HG03103 (cell line): ENCODE data around the gene ADD3.
"Not testable (repeated sequence)": the region's sequence is repeated elsewhere in the genome, so short reads cannot be mapped to it uniquely, and the experiment has no call there.

Experiments
- ATAC-seq: cut with Tn5 transposase; IDR thresholded peaks from one replicate; pipeline ENCODE4 v1.9.1; 2021; ENCODE audit warnings: low read depth; ENCODE audit not compliant: unreplicated experiment

The ADD3 gene

DNA sequence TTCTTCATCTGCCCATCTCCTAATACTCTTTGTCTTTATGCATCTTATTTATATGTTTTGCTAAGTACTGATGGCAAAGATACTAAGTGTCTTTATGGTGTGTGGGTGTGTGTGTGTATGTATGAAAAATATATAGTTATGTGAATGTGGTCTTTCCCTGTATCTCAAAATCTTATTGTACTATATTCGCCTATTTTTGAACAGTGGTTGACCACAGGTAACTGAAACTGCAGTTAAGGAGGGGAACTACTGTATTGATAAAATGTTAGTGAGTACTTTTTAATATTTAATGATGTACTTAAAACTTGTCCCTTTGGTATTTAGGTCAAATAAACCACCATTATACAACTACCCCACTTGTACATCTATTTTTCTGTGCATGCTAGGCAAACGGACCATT lies 85.9 kb downstream of the ADD3 start:
- ATAC-seq, result no peak

- ATAC-seq, result no peak
Measured at GRCh38 chr10:110094786-110095185, 87.0 kb downstream of the ADD3 start.

DNA sequence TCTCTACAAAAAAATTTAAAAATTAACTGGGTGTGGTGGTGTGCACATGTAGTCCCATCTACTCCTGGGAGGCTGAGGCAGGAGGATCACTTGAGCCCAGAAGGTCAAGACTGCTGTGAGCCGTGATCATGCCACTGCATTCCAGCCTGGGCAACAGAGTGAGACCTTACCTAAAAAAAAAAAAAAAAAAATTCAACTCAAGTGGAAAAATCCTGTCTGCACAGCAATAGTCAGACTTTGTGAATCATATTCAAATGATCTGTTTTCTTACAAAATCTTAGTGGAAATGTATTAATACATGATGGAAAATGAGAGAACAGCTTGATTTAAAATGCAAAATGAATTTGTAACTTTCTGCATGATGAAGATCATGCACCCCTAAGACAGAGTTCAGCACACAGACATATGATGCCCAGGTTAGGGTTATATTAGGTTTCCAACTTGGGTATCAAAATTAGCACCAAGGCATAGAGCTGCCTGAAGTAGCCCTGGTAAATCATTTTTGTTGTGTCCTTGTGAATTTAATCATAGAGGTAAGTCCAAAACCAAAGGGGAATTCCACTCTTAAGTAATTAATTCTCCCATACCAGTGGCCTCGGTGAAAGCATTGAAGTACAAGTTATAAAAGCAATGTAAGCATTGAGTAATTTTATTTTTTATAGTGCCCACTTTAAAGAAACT lies 93.8 kb downstream of the ADD3 start:
- no peak for ATAC-seq

DNA sequence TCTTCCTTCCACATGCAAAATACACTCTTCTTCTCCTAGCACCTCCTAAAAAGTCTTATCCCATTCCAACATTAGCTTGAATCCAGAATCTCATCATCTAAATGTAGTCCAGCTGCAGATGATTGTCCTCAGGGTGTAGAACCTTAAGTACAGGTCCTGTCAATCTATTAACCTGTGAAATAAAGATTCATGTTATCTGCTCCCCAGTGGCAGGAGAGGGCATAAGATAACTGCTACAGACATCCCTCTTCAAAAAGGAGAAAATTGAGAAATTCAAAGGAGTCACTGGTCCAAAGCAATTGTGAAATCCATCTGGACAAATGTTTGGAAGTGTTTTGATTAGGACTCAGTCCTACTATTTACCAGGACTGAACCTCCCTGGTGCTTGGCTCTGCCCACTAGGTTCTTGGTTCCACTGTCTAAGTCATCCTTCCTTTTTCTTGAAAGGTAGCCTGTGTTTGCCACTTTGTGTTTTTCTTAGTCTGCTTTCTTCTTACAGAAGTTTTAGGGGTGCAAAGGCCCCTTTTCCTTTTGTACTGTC lies 96.2 kb downstream of the ADD3 start:
- ATAC-seq, result no peak

- no peak for ATAC-seq
Measured at GRCh38 chr10:110105873-110106272, 98.1 kb downstream of the ADD3 start.

- ATAC-seq, result no peak
Measured at GRCh38 chr10:110107430-110107829, 99.6 kb downstream of the ADD3 start.

- no peak for ATAC-seq
Measured at GRCh38 chr10:110107887-110108286, 100.1 kb downstream of the ADD3 start.

DNA sequence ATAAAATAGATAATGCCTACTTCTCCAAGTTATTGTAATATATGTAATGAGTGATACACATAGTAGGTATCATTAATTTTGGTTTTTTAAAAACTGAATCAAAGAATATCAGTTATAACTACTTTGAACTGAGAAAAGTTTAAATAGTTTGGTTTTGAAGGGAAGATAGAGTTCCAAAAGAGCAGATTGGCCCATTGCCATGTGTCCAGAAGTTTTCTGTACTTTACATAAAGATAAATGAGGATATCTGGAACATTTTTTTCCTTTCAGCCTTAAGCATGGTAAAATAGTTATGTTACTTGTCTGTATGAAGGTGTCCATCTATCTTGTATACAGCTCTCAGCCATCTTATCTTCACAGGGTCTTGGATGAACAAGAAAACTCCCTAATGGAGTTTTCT lies 101.7 kb downstream of the ADD3 start:
- ATAC-seq, result no peak

DNA sequence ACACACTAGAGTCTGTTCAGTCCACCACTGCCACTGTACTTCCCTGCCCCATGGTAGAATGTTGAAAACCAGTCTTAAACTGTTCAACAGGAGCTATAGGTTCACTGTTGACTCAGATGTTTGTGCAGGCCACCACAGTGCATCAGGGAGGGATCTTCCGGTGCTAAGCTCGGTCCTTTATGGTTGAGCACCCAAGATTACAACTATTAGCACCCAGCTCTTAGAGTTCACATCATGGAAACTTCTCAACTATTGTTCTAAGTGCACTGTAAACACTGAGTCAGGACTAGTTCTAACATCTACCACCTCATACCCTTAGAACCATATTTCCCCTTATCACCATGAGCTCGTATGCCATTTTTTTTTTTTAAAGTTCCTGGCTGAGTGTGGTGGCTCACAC lies 102.6 kb downstream of the ADD3 start:
- ATAC-seq, result no peak

- no peak for ATAC-seq
Measured at GRCh38 chr10:110113670-110114337, 106.0 kb downstream of the ADD3 start.

DNA sequence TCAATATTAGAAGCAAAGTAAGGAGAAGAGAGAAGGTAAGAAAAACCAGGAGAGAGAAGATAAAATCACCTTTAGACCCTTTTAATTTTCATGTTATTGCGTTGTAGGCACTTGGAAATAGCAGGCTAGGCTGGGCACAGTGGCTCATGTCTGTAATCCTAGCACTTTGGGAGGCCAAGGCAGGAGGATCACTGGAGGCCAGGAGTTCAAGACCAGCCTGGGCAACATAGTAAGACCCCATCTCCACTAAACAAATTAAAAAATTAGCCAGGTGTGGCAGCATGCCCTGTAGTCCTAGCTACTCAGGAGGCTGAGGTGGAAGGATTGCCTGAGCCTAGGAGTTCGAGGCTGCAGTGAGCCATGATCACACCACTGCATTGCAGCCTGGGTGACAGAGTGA lies 106.9 kb downstream of the ADD3 start:
- not testable (repeated sequence) for ATAC-seq

DNA sequence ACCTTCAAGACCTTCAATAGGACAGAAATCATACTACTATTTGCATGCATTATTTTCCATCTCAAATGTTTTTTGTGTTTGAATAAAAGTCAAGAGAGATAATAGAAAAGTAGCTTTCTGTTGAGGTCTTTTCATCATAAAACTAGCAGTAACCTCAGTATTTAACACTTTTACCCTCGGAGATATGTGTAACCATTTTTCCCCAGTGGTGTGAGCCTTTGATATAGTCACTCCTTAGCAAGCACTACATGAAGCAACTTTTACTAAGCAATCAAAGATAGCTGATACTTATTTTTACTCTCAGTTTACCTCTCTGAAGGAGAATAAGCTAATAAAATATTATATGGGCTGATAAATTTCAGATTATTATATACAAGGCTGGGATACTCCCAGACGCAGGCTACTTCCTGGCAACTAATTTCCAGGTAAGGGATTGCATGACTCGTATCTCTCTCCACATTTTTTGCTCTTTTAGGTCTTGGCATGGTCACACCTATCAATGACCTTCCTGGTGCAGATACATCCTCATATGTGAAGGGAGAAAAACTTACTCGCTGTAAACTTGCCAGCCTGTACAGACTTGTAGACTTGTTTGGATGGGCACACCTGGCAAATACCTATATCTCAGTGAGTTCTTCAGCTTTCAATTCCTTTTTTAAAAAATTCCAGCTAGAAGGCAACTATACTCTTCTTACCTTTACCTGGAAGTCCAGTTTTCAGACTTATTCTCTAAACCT lies 108.2 kb downstream of the ADD3 start:
- ATAC-seq, result no peak

- ATAC-seq, result no peak
Measured at GRCh38 chr10:110118891-110119621, 111.3 kb downstream of the ADD3 start.

GRCh38 chr10:110123594-110123993 lies 115.8 kb downstream of the ADD3 start:
- no peak for ATAC-seq

DNA sequence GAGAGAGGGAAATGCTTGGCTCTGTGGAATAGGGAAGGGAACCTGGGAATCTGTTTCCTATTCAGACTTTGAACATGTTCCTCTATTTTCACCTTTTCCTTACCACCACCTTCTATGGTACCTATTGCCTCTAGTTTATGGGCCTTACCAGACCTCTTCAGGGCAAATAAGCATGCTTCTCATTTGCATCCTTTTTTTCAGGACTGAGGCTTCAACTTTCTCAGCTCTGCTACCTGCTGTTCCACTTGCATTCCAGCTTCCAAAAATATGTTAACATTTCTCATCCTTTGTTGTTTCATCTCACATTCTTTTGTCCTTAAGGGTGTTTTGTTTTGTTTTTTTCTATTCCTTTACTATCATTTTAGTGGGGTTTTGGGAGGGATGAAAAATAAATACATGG lies 121.7 kb downstream of the ADD3 start:
- no peak for ATAC-seq

- no peak for ATAC-seq
Measured at GRCh38 chr10:110134917-110135316, 127.1 kb downstream of the ADD3 start.

GRCh38 chr10:110135836-110136235 lies 128.1 kb downstream of the ADD3 start:
- not testable (repeated sequence) for ATAC-seq

DNA sequence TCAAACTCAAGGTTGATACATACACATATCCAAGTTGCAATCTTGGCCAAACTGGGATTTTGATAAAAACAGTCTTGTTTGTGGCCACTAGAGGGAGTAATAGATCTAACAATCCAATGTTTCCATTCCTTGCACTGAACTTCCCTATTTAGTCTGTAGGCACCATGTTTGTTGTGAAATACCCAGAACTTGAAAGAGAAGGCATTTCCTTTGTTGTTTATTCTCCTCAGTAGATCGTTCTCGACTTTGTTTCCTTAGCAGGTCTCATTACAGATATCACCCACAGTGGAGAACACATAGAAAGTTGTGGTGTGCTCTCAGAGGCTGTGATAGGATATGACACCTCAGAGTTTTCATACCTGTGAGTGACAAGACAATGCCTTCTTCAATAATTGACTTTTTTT lies 129.4 kb downstream of the ADD3 start:
- no peak for ATAC-seq

GRCh38 chr10:110138197-110138812 lies 130.5 kb downstream of the ADD3 start:
- ATAC-seq, result no peak

DNA sequence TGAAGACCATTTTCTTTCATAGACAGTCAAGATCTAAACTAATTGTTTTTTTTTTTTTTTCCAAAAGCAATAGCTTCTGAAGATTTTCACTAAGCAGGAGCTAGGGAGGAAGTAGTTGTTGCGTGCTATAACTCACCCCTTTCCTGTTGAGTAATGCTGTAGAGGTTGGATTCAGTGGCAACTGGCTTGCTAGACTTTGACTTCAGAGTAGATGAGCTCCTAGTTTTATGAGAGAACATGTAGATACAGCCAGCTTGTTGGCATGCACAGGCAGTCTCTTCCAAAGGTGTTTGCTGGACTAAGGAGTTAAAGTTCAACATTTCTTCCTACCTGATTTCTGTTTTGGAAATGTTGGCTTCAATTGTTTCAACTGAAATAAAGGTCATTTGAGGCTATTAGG lies 133.4 kb downstream of the ADD3 start:
- no peak for ATAC-seq
